ENCODE results near the gene PDXK. TPM values are rescaled to one million over a fixed set of nuclear protein-coding genes. Genes with fewer than 3 reads are reported as not detected.

The PDXK gene
- total and polyA plus RNA-seq, 2 experiments from 2014 or later: 68.0 to 89.7 TPM

GRCh38 chr21:43811262-43812105 is 92.6 kb downstream of the PDXK start:
- H3K27ac ChIP-seq: no peak overlapping the region
- no peak overlapping the region for H3K4me2 ChIP-seq (ENCODE audit: unreplicated experiment)
- WGBS, 2 experiments (ENCODE audit: low coverage in 1 of 2, low lambda C conversion rate in 2 of 2, missing lambda C conversion rate in 2 of 2): 81 to 82% methylated on average over 22 to 24 of the region's 24 CpGs
- no peak for DNase-seq
- in situ Hi-C loops (cut with MboI): no loop called here
- H3K4me3 ChIP-seq: no peak overlapping the region
- H3K79me2 ChIP-seq (ENCODE audit: insufficient read depth): no peaks in the 10 kb centered on the region
- no peaks in the 10 kb centered on the region for H3K9me2 ChIP-seq (ENCODE audit: insufficient read depth)
- TF ChIP-seq EZH2phosphoT487 (IDR thresholded peaks at IDR 0.05; ENCODE audit: insufficient read depth, low read depth): no peak
- TF ChIP-seq EZH2 (IDR thresholded peaks at IDR 0.05; ENCODE audit: insufficient read depth, poor library complexity, severe bottlenecking): no peak
- no peaks in the 10 kb centered on the region for H3K36me3 ChIP-seq (ENCODE audit: low read depth)
- no peak overlapping the region for H2AFZ ChIP-seq
- no peaks in the 10 kb centered on the region for H4K20me1 ChIP-seq (ENCODE audit: insufficient read depth)
- no peaks in the 10 kb centered on the region for H3K27me3 ChIP-seq (replicated peaks; ENCODE audit: insufficient read depth)
- no peak overlapping the region for H3K9ac ChIP-seq
- peaks cover 6% of the 10 kb centered on the region; the same call in 1 of the 2 replicates for H3F3A ChIP-seq (ENCODE audit: insufficient read depth)
- H3K9me3 ChIP-seq (ENCODE audit: low read depth): no peaks in the 10 kb centered on the region
- H3K4me1 ChIP-seq (ENCODE audit: insufficient read depth): no peaks in the 10 kb centered on the region

Small RNA genes within 50 kb of the gene (small RNA-seq; reads per million reads assigned to genes)
- not detected for gene AP001052.1 (ENCODE audit: low read depth, low replicate concordance)

Other genes with a start within 250 kb of the PDXK start
- gene HSF2BP, start 59.6 kb upstream of the PDXK start, total RNA-seq (2014; rRNA removed; shearing (Covaris generic)): 2.5 and 4.8 TPM in 2 replicates
- gene HSF2BP, start 59.6 kb upstream of the PDXK start, polyA plus RNA-seq (2016; fragmentation: Nextera tagmentation; extraction: Ambion mirVana): 1.6 TPM in 2 replicates
- 14.0 and 15.0 TPM in 2 replicates for gene RRP1B, start 59.6 kb upstream of the PDXK start, total RNA-seq (2014; rRNA removed; shearing (Covaris generic))
- 12.9 and 13.6 TPM in 2 replicates for gene RRP1B, start 59.6 kb upstream of the PDXK start, polyA plus RNA-seq (2016; fragmentation: Nextera tagmentation; extraction: Ambion mirVana)
- 6.7 and 7.8 TPM in 2 replicates for gene CSTB, start 57.2 kb downstream of the PDXK start, total RNA-seq (2014; rRNA removed; shearing (Covaris generic))
- gene CSTB, start 57.2 kb downstream of the PDXK start, polyA plus RNA-seq (2016; fragmentation: Nextera tagmentation; extraction: Ambion mirVana): 95.0 and 97.5 TPM in 2 replicates
- gene RRP1, start 70.4 kb downstream of the PDXK start, total RNA-seq (2014; rRNA removed; shearing (Covaris generic)): 22.3 and 25.2 TPM in 2 replicates
- gene RRP1, start 70.4 kb downstream of the PDXK start, polyA plus RNA-seq (2016; fragmentation: Nextera tagmentation; extraction: Ambion mirVana): 17.6 and 18.0 TPM in 2 replicates
- gene AGPAT3, start 146.1 kb downstream of the PDXK start, total RNA-seq (2014; rRNA removed; shearing (Covaris generic)): 29.3 and 35.2 TPM in 2 replicates
- 12.2 and 12.3 TPM in 2 replicates for gene AGPAT3, start 146.1 kb downstream of the PDXK start, polyA plus RNA-seq (2016; fragmentation: Nextera tagmentation; extraction: Ambion mirVana)

Data from GM23248 (cell line).